Fibroblast of lung (primary cell): ENCODE results near the gene PRPF4. TPM values are rescaled to one million over a fixed set of nuclear protein-coding genes. Genes with fewer than 3 reads are reported as not detected.

Source experiments
- DNase-seq, 2 donors: peaks; one replicate each; pipeline versions ENCODE4 v3.0.0 to v3.0.0-alpha.2; 2010; ENCODE audit warnings: low read depth in 2 of 2
- H2AFZ ChIP-seq: 2 replicates; pipeline ENCODE4 v1.5.1; 2012; ENCODE audit warnings: low read length, control low read depth, inconsistent platforms
- H3K27ac ChIP-seq: 2 replicates; pipeline ENCODE4 v1.5.1; 2011; ENCODE audit warnings: low read length, control low read depth; ENCODE audit not compliant: insufficient read depth
- H3K27me3 ChIP-seq: 2 replicates; pipeline ENCODE4 v1.5.1; 2011; ENCODE audit warnings: mild to moderate bottlenecking, low read length; ENCODE audit not compliant: control insufficient read depth, insufficient read depth
- H3K36me3 ChIP-seq: 2 replicates; pipeline ENCODE4 v1.5.1; 2011; ENCODE audit warnings: low read length; ENCODE audit not compliant: control insufficient read depth, insufficient read depth
- H3K4me1 ChIP-seq: 2 replicates; pipeline ENCODE4 v1.5.1; 2011; ENCODE audit warnings: low read length; ENCODE audit not compliant: control insufficient read depth, insufficient read depth; ENCODE audit errors: extremely low read depth
- H3K4me2 ChIP-seq: 2 replicates; pipeline ENCODE4 v1.5.1; 2011; ENCODE audit warnings: low read length, control low read depth; ENCODE audit not compliant: insufficient read depth; ENCODE audit errors: extremely low read depth
- H3K4me3 ChIP-seq, 4 experiments: fragments of 200-600 bp in 1 of 4; sonication (generic) in 1 of 4; replicated peaks in 1 of 4; 2 replicates each; pipeline ENCODE4 v1.5.1; 2011 to 2016; ENCODE audit warnings: low read length in 4 of 4, low read depth in 3 of 4, mild to moderate bottlenecking in 3 of 4, control low read depth in 2 of 4, inconsistent platforms in 1 of 4, mixed read lengths in 1 of 4; ENCODE audit not compliant: insufficient read depth in 1 of 4; ENCODE audit errors: control extremely low read depth in 1 of 4
- H3K79me2 ChIP-seq: 2 replicates; pipeline ENCODE4 v1.5.1; 2012; ENCODE audit warnings: mild to moderate bottlenecking, low read length, inconsistent platforms; ENCODE audit not compliant: control insufficient read depth, insufficient read depth
- H3K9ac ChIP-seq: 2 replicates; pipeline ENCODE4 v1.5.1; 2011; ENCODE audit warnings: mild to moderate bottlenecking, low read length, control low read depth; ENCODE audit not compliant: insufficient read depth
- H3K9me3 ChIP-seq: 2 replicates; pipeline ENCODE4 v1.5.1; 2012; ENCODE audit warnings: low read depth, low read length; ENCODE audit not compliant: control insufficient read depth, insufficient read depth
- H4K20me1 ChIP-seq: 2 replicates; pipeline ENCODE4 v1.5.1; 2011; ENCODE audit warnings: low read length; ENCODE audit not compliant: control insufficient read depth, insufficient read depth; ENCODE audit errors: extremely low read depth
- CTCF ChIP-seq, 2 donors: IDR thresholded peaks in 1 of 2; conservative IDR thresholded peaks in 1 of 2; 1 replicate in 1 of 2; 2 replicates in 1 of 2; pipeline ENCODE4 v1.5.1; 2011 to 2012; ENCODE audit warnings: low read length in 2 of 2, control low read depth in 1 of 2, inconsistent platforms in 1 of 2, low read depth in 1 of 2, mild to moderate bottlenecking in 1 of 2
- EZH2 ChIP-seq: IDR thresholded peaks from 2 replicates; pipeline ENCODE4 v1.5.1; 2012; ENCODE audit warnings: low read length, control low read depth, mild to moderate bottlenecking; ENCODE audit errors: missing control alignments
- polyA plus RNA-seq, 2 donors: library from polyadenylated mRNA; depleted of rRNA in 1 of 2; stranded (reverse) in 1 of 2; unstranded in 1 of 2; fragments of >200 nt; gene quantifications; 2 replicates each; pipeline ENCODE4 v1.2.1, GENCODE V29; 2011 to 2012; ENCODE audit warnings: missing spikeins in 1 of 2
- total RNA-seq: library from RNA; depleted of rRNA; stranded (reverse); fragments of >200 nt; gene quantifications from 2 replicates; pipeline ENCODE4 v1.2.1, GENCODE V29; 2014

Gene PRPF4
- total and polyA plus RNA-seq, 2 donors (not counting 1 experiment from before 2014, with no cell fraction given) = 19.5 to 25.1 TPM

GRCh38 chr9:113241161-113241560 is 34.3 kb upstream of the PRPF4 start:
- TF ChIP-seq EZH2 (no peak), CTCF (conservative IDR thresholded peaks at IDR 0.05 in 1 of 2, IDR thresholded peaks at IDR 0.05 in 1 of 2; ENCODE audit: low read depth in 1 of 2, low read length in 2 of 2) (no peak)
- no peak for DNase-seq
- H3K9ac ChIP-seq = no peak overlapping the region
- H3K27me3 ChIP-seq = no peaks in the 10 kb centered on the region
- H3K4me3 ChIP-seq = no peak overlapping the region
- H3K4me2 ChIP-seq = no peak overlapping the region
- no peaks in the 10 kb centered on the region for H3K36me3 ChIP-seq
- H3K4me1 ChIP-seq = no peaks in the 10 kb centered on the region
- H2AFZ ChIP-seq = no peak overlapping the region
- no peak overlapping the region for H3K27ac ChIP-seq
- H4K20me1 ChIP-seq = no peaks in the 10 kb centered on the region
- no peaks in the 10 kb centered on the region for H3K9me3 ChIP-seq
- no peaks in the 10 kb centered on the region for H3K79me2 ChIP-seq

GRCh38 chr9:113244556-113244955 is 30.9 kb upstream of the PRPF4 start:
- no peak for DNase-seq
- Histone ChIP-seq H2AFZ (no peak overlapping the region), H4K20me1 (no peaks in the 10 kb centered on the region), H3K4me2 (no peak overlapping the region), H3K4me1 (no peaks in the 10 kb centered on the region), H3K9ac (no peak overlapping the region), H3K36me3 (no peaks in the 10 kb centered on the region), H3K79me2 (no peaks in the 10 kb centered on the region), H3K27ac (no peak overlapping the region), H3K4me3 (no peak overlapping the region), H3K9me3 (no peaks in the 10 kb centered on the region), H3K27me3 (no peaks in the 10 kb centered on the region)
- TF ChIP-seq EZH2 = no peak
- TF ChIP-seq CTCF (conservative IDR thresholded peaks at IDR 0.05 in 1 of 2, IDR thresholded peaks at IDR 0.05 in 1 of 2; ENCODE audit: low read depth in 1 of 2, low read length in 2 of 2) = no peak

- Histone ChIP-seq H4K20me1 (no peaks in the 10 kb centered on the region), H3K4me2 (no peak overlapping the region), H3K79me2 (no peaks in the 10 kb centered on the region), H3K27me3 (no peaks in the 10 kb centered on the region), H3K9me3 (no peaks in the 10 kb centered on the region), H2AFZ (no peak overlapping the region), H3K27ac (no peak overlapping the region), H3K4me1 (no peaks in the 10 kb centered on the region), H3K9ac (no peak overlapping the region), H3K36me3 (no peaks in the 10 kb centered on the region), H3K4me3 (no peak overlapping the region)
- TF ChIP-seq EZH2 (no peak), CTCF (conservative IDR thresholded peaks at IDR 0.05 in 1 of 2, IDR thresholded peaks at IDR 0.05 in 1 of 2; ENCODE audit: low read depth in 1 of 2, low read length in 2 of 2) (no peak)
- DNase-seq = no peak
Observed at GRCh38 chr9:113245894-113246293, 29.6 kb upstream of the PRPF4 start.
